Measurements from ENCODE around the gene SHISA6. TPM values are rescaled to one million over a fixed set of nuclear protein-coding genes. Genes with fewer than 3 reads are reported as not detected.

SHISA6 gene
- total RNA-seq, 1 experiment from 2014 or later = not detected

DNA sequence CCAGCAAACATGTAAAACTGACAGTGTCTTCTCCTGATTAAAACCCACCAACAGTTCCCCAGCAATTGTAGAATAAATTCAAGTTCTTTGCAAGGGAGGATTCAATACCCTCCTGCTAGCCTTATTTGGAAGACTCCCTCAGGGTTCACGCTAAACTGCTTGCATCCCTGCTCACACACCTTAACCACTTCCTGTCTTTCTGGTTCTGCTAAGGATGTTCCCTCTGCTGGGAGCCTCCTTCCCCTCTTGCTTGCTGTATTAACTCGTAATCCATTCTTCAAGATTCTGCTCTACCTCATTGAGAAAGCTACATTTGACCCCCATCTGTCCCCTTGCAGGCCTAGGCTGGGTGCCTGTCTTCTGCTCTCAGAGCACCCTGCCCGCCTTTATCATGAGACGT lies 2.3 kb upstream of the SHISA6 start:
- no peak for DNase-seq (ENCODE audit: low read depth, low spot score)
- Histone ChIP-seq H3K9me3 (ENCODE audit: control insufficient read depth, insufficient read depth, low read depth, low read length) (no peaks in the 10 kb centered on the region), H3K27me3 (ENCODE audit: control insufficient read depth, insufficient read depth, low read length) (no peaks in the 10 kb centered on the region), H3K36me3 (ENCODE audit: control insufficient read depth, insufficient read depth, low read length) (no peaks in the 10 kb centered on the region), H3K4me3 (ENCODE audit: low read depth in 2 of 2, low read length in 2 of 2) (no peak overlapping the region), H3K4me1 (ENCODE audit: control insufficient read depth, insufficient read depth, low read length) (no peaks in the 10 kb centered on the region), H3K27ac (ENCODE audit: low read length) (no peak overlapping the region)
- no peak for ATAC-seq
- no TSS peak for BruUV-seq (replicated peaks)
- in situ Hi-C loops (cut with HindIII; ENCODE audit: low pct_unique_long_range_greater_than_20kb, low sequenced_read_pairs) = no loop called here
- POLR2A ChIA-PET = no interaction called here
- CTCF ChIA-PET = no interaction called here
- TF ChIP-seq, protein P1, sequence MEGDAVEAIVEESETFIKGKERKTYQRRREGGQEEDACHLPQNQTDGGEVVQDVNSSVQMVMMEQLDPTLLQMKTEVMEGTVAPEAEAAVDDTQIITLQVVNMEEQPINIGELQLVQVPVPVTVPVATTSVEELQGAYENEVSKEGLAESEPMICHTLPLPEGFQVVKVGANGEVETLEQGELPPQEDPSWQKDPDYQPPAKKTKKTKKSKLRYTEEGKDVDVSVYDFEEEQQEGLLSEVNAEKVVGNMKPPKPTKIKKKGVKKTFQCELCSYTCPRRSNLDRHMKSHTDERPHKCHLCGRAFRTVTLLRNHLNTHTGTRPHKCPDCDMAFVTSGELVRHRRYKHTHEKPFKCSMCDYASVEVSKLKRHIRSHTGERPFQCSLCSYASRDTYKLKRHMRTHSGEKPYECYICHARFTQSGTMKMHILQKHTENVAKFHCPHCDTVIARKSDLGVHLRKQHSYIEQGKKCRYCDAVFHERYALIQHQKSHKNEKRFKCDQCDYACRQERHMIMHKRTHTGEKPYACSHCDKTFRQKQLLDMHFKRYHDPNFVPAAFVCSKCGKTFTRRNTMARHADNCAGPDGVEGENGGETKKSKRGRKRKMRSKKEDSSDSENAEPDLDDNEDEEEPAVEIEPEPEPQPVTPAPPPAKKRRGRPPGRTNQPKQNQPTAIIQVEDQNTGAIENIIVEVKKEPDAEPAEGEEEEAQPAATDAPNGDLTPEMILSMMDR (IDR thresholded peaks at IDR 0.05) = no peak
- TF ChIP-seq, protein P2, sequence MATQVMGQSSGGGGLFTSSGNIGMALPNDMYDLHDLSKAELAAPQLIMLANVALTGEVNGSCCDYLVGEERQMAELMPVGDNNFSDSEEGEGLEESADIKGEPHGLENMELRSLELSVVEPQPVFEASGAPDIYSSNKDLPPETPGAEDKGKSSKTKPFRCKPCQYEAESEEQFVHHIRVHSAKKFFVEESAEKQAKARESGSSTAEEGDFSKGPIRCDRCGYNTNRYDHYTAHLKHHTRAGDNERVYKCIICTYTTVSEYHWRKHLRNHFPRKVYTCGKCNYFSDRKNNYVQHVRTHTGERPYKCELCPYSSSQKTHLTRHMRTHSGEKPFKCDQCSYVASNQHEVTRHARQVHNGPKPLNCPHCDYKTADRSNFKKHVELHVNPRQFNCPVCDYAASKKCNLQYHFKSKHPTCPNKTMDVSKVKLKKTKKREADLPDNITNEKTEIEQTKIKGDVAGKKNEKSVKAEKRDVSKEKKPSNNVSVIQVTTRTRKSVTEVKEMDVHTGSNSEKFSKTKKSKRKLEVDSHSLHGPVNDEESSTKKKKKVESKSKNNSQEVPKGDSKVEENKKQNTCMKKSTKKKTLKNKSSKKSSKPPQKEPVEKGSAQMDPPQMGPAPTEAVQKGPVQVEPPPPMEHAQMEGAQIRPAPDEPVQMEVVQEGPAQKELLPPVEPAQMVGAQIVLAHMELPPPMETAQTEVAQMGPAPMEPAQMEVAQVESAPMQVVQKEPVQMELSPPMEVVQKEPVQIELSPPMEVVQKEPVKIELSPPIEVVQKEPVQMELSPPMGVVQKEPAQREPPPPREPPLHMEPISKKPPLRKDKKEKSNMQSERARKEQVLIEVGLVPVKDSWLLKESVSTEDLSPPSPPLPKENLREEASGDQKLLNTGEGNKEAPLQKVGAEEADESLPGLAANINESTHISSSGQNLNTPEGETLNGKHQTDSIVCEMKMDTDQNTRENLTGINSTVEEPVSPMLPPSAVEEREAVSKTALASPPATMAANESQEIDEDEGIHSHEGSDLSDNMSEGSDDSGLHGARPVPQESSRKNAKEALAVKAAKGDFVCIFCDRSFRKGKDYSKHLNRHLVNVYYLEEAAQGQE (IDR thresholded peaks at IDR 0.05; ENCODE audit: insufficient read depth in 1 of 2, low read depth in 2 of 2, low read length in 1 of 2) = no peak
- TF ChIP-seq TCF7L2 (IDR thresholded peaks at IDR 0.05; ENCODE audit: low read depth, low read length) (no peak), SIN3A (IDR thresholded peaks at IDR 0.05; ENCODE audit: borderline replicate concordance, insufficient read depth, low read depth, low read length) (no peak), POLR2AphosphoS5 (IDR thresholded peaks at IDR 0.05; ENCODE audit: low read depth, low read length) (no peak)
- intact Hi-C loops (cut with micrococcal nuclease; ENCODE audit: unreplicated experiment) = no loop called here

DNA sequence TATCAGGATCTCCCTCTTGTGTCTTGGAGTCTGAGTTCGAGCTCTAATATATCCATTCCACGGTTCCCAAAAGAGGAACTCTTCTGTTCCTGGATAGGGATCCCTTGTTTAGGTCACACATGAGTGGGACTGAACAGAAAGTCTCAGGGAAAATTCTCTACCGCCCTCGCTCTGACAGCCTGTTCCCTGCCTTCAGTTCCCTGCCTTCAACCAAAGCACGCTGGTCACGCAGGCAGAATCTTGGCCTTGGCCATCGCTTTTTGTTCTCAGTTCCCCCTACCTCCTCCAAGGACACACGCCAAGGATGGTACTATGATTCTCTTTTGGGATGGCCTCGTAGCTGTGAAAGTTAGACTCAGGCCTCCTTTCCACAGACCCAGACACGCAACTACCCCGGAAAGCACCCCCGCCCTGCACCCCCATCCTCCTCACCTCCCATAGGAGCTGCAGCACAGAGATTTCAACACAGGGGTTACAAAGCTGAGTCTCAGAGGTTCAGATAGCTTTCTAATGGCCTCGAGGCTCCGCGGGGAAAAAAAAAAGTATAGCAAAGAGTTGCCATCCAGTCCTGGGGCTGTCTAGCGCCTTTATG lies 1.5 kb upstream of the SHISA6 start:
- DNase-seq (ENCODE audit: low read depth, low spot score) = no peak
- no TSS peak for BruUV-seq (replicated peaks)
- H3K36me3 ChIP-seq (ENCODE audit: control insufficient read depth, insufficient read depth, low read length) = no peaks in the 10 kb centered on the region
- CTCF ChIA-PET = no interaction called here
- H3K4me3 ChIP-seq (ENCODE audit: low read depth in 2 of 2, low read length in 2 of 2) = no peak overlapping the region
- intact Hi-C loops (cut with micrococcal nuclease; ENCODE audit: unreplicated experiment) = no loop called here
- H3K27ac ChIP-seq (ENCODE audit: low read length) = no peak overlapping the region
- POLR2A ChIA-PET = no interaction called here
- H3K4me1 ChIP-seq (ENCODE audit: control insufficient read depth, insufficient read depth, low read length) = no peaks in the 10 kb centered on the region
- H3K9me3 ChIP-seq (ENCODE audit: control insufficient read depth, insufficient read depth, low read depth, low read length) = no peaks in the 10 kb centered on the region
- in situ Hi-C loops (cut with HindIII; ENCODE audit: low pct_unique_long_range_greater_than_20kb, low sequenced_read_pairs) = no loop called here
- TF ChIP-seq, protein P2 (IDR thresholded peaks at IDR 0.05; ENCODE audit: insufficient read depth in 1 of 2, low read depth in 2 of 2, low read length in 1 of 2) = no peak
- TF ChIP-seq, protein P1 (IDR thresholded peaks at IDR 0.05) = no peak
- TF ChIP-seq TCF7L2 (IDR thresholded peaks at IDR 0.05; ENCODE audit: low read depth, low read length) = no peak
- no peak for TF ChIP-seq SIN3A (IDR thresholded peaks at IDR 0.05; ENCODE audit: borderline replicate concordance, insufficient read depth, low read depth, low read length)
- TF ChIP-seq POLR2AphosphoS5 (IDR thresholded peaks at IDR 0.05; ENCODE audit: low read depth, low read length) = no peak
- ATAC-seq = no peak
- H3K27me3 ChIP-seq (ENCODE audit: control insufficient read depth, insufficient read depth, low read length) = no peaks in the 10 kb centered on the region

All from Panc1 (cell line).